NCI-H1417 (cell line): ENCODE measurements around the gene TMEM209.
"Not testable (repeated sequence)": the region's sequence is repeated elsewhere in the genome, so short reads cannot be mapped to it uniquely, and the experiment has no call there.

Experiments used
- DNase-seq, 3 experiments: peaks; one replicate each; lab custom pipeline; 2025; lab: John Stamatoyannopoulos, UW

Gene TMEM209

DNA sequence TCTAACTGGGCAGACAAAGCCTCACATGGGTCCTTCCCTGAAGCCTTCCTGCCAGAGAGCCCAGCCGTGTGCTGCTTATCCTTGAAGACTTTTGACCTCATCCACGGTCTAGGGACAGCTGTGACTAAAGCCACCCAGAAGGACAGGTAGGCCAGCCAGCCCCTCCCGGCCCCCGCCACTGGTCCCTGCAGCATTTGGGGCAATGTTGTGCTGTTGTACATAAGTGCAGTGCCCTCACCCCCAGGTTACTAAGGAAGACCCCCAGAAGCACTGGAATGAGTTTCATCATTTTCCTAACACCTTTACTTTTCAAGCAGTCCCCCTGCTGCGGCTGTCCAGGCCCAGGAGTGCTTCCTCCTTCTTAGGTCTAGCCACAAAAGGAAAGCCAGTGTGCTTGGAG lies 43.0 kb downstream of the TMEM209 start:
- no peak for DNase-seq

DNA sequence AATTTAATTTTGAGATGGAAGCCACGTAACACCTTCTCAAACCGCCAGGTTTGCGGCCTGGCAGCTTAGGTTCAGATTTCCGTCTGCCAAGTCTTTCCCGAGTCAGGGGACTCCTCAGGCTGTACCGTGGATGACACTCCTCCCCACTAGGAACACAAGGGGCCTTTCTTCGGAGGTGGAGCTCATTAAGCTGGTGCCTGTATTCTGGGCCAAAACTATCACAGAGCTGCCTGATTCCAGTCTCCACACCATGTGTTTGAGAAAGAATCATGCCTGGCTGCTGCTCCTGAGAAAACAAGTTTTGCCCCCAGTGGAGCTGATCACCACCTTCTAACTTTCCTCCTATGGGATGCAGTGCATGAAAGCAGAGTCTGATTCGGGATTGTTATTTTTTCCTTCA lies 44.8 kb downstream of the TMEM209 start:
- no peak for DNase-seq

DNA sequence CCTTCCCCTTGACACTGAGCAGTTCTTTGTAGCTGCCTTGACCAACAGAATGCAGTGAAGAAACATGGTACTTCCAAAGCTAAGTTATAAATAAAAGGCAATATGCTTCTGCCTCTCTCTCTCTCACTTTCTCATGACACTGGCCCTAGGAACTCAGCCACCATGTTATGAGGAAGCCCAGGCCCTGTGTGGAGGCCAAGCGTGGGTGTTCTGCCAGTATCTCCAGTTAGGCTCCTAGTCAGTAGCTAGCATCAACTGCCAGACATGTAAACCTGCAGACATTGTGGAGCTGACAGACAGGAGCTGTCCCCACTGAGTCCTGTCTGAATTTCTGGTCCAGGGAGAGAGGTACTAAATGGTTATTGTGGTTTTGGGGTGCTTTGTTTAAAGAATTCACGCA lies 45.2 kb downstream of the TMEM209 start:
- DNase-seq = no peak

DNA sequence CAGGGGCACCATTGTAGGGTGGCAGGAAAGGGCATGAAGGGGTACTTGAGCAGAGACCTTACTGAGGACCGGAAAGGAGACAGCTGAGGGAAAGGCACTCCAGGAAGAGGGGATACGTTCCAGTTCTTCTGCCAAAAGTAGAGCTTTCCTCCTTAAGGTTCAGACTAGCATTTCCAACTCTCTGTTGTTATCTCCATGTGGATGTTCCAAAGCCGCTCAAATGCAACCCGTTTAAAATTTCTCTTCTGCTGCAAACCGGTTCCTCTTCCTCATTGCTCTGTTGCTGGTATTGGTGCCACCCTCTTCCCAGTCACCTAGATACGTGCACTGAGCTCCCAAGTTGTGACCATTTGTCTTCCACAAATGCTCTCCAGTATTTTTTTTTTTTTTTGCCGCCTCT lies 47.5 kb downstream of the TMEM209 start:
- no peak for DNase-seq

DNA sequence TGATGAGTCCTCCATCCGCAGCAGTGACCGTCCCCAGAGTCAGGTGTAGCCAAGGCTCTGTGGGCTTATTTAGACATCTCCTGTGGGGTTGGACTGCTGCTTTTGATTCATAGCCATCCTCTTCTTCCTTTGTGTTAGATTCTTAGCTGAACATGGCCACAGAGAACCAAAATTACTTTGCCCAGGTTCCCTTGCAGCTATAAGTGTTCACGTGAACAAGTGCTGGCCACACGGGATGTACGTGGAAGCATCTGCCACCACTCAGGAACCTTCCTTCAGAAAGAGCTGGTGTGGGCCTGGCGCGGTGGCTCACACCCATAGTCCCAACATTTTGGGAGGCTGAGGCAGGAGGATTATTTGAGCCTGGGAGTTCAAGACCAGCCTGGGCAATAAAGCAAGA lies 49.1 kb downstream of the TMEM209 start:
- no peak for DNase-seq

DNA sequence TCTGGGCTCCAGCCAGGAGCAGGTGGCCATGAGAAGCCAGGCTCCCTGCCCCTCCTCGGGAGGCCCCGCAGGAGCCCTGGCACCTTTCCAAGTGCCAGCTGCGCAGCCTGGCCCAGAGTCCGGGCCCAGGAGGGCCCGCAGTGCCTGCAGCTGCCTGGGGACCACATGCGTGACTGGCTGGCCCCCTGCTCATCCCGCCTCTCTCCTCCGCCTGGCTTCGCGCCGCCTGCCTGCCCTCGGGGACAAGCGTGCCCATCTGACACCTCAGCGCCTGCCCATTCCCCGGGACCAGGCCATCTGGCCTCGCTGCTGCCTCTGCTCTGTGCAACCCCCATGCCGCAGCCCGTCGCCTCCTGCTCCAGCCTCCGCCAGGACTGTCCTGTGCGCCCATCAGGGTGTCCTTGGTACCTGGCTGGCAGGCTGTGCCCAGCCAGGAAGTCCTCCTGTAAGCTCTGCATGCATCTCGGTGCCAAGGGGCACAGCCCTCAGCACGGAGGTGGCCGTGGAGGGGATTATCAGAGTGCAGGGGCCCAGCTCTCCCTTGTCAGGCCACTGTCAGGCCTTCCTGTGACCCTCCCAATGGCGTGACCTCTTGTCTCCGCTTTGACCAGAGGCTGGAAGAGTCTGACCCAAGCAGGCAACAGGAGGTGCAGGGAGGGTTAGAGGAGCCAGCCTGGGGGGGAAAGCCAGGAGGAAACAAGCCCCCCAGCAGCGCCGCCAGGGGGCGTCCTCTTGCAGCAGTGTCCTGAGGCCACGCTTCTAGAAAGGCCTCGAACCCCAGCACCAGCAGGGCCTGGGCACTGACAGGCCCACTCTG lies 50.5 kb downstream of the TMEM209 start:
- DNase-seq = peak; percentile 18 to 97 (median 95)

DNA sequence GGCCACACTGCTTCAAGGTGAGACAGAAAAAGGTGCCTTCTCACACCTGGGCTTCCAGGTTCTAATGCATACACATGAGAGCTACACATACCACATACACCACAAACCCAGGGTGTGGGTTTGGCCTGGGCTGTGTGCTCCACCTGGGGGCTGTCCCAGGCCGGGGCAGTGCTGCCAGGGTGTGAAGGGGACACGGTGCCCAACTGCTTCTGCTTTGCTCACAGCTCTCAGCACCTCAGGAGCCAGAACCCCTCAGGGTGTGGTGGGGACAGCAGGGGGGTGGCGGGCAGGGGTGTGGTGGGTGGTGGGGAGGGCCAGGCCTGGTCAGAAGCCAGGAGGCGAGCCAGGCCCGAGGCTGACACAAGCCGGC lies 51.1 kb downstream of the TMEM209 start:
- no peak for DNase-seq

DNA sequence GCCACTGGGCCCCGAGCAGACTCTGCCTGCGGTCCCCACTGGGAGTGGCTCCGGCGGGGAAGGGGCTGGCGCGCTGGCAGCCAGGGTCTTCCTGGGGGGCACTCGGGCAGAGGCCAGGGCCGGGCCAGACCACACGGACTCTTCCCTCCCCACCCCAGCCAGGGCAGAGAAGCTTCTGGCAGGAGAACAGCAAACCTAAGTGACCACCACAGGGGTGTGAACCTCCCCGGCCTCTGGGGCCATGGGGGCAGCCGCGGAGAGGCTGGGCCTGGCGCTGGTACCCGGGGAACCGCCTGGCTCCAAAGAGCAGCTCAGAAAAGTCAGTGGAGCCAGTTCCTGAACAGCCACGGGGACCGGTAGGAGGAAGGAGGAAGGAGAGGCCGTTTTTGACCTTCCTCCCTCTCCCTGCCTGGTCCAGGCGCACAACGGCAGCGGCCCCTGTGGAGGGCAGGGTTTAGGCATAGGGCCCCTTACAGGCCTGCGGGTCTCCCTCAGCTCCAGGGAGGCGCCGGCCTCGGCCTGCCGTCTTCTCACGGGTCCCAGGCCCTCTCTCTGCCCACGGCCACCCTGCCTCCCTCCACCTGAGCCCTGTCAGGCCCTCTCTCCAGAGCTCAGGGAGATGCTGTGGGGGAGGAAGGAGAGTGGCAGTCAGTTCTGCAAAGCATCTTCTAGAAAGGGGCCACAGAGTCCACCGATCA lies 51.8 kb downstream of the TMEM209 start:
- DNase-seq = no peak

DNA sequence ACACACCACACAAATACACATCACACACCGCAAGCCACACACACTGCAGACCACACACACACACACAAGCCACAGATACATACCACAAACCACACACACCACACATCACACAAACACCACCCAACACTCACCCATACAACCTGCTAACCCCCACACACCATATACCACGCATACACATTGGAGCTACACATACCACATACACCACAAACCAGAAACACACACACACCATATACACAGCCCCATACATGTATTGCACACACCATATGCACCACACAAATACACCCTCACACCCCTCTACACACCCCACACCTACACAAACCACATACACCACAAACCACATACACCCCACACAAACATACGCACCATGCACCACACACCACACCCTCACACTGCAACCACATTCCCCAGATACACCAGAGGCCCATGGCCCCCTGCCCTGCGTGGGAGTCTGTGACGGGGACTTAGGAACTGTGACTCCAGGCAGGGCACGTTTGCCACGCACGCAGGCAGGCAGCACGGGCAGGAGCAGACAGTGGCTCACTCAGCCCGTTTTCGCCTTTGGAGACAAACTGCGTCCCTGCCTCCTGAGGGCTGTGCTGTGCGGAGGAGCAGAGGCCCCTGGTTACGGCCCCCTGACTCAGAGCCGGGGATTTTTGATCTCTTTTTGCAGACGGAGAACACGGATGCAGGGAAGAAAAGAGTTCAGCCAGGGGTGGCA lies 52.6 kb downstream of the TMEM209 start:
- no peak for DNase-seq

DNA sequence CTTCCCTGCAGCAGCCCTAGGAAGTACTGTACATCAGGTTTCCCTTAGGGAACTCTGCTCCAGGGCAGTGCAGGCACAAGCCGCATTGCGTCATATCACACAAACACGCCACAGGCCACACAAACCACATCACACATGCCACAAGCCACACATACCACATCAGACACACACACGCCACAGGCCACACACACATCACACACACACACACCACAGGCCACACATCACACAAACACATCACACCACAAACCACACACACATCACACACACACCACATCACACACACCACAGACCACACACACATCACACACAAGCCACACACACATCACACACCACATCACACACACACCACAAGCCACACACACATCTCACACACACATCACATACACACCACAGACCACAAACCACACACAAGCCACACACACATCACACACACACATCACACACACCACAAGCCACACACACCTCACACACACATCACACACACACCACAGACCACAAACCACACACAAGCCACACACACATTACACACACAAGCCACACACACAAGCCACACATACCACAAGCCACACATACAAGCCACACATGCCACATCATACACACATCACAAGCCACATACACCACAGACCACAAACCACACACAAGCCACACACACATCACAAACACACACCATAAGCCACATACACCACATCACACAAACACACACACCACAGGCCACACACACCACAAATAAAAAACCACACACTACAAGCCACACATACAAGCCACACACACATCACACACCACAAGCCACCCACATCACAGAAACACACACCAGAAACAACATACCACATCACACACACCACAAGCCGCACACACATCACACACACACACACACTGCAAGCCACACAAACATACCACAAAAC lies 53.4 kb downstream of the TMEM209 start:
- no peak for DNase-seq

DNA sequence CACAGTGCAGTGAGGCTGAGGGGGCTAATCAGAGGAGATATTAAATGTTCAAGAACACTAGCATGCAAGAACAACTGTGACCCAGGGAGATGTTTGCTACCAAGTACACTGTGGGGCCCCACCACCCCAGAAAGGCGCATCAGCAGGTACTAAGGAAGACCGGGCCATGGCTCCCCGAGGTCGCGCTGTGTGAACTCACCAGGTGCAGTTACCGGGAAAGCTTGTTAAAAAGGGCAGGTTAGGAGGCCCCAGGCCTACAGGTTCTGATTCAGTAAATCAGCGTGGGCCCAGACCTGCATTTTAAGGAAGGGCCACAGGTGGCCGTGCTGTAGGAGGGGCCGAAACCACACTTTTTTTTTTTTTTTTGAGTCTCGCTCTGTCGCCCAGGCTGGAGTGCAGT lies 54.6 kb downstream of the TMEM209 start:
- DNase-seq = no peak

DNA sequence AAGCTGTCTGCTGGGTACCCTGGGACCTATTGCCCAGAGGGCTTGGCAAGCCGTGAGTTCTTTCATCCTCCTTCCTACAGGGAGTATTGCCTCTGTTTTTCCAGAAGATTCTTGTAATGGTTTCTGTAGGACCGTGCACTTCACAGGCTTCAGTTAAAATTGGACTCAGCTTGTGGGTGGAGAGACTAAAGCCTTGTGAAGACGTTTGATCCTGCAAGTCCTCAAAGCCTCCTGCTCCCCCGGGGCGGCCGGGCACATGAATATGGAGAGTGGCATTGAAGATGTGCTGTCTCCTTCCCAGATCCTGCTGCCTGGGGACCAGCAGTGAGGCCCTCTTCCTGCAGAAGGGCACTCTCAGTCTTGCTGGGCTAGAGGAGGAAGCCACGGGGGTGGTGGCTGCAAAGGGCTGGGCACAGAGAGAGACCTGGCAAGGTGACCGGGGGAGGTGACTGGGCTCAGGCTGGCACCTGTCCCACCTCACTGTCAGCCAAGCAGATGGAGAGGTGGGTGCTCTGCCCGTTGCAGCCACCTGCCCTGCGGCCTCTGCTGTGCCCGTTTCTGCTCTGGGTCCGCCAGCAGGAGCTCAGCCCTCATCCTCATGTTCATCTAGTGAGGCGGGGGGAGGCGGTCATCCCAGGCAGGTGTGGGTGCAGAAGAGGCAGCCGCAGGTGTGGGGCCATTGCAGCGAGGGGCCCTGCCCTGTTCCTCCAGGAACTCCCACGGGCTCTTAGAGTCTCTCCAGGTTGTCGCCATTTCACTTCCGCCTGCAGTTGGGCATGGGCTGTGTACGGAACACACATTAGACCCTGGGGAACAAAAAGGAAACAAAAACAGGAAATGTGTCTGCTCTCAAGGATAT lies 55.7 kb downstream of the TMEM209 start:
- DNase-seq = peak; percentile 46 to 87 (median 78)

DNA sequence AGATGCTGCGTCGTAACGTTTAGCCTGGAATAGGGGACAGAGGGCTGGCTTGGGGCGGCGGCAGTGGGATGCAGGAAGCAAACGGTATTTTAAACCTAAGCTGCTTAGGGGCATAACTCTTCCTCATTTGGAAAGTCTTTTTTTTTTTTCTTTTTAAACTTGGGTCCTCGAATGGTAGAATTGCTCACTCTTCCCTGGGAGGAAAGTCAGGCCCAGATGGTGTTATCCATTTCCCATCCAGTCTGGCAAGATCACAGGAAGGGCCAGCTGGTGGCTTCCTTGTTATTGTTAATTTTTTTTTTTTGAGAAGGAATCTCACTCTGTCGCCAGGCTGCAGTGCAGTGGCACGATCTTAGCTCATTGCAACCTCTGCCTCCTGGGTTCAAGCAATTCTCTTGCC lies 56.6 kb downstream of the TMEM209 start:
- DNase-seq = no peak

DNA sequence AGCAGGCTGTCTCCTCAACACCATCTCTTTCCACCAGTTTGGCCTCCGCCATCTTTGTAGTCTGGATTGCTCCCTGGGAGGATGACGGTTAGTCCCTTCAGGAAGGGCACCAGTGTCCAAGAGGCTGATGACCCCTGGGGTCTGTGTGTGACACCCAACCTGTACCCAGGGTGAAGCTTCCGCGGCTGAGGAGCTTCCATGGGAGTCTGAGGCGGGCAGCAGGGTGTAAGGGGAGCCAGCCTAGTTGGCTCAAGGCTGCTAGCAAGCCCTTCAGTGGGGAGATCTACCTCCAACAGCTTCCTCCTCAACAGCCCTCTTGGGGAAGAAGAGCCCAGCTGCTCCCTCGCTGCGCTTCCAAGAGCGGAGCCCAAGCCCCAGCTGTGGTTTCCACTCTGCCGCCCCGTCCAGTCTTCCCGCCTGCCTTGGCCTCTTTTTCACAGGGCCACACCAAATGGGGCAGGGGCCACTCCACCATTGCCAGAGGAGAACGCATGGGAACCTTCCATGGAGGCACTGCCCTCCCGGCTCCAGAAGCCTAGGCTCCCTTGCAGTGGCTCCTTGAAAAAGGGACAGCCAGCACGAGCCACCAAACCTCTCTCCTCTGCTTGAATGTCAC lies 57.4 kb downstream of the TMEM209 start:
- DNase-seq = no peak

DNA sequence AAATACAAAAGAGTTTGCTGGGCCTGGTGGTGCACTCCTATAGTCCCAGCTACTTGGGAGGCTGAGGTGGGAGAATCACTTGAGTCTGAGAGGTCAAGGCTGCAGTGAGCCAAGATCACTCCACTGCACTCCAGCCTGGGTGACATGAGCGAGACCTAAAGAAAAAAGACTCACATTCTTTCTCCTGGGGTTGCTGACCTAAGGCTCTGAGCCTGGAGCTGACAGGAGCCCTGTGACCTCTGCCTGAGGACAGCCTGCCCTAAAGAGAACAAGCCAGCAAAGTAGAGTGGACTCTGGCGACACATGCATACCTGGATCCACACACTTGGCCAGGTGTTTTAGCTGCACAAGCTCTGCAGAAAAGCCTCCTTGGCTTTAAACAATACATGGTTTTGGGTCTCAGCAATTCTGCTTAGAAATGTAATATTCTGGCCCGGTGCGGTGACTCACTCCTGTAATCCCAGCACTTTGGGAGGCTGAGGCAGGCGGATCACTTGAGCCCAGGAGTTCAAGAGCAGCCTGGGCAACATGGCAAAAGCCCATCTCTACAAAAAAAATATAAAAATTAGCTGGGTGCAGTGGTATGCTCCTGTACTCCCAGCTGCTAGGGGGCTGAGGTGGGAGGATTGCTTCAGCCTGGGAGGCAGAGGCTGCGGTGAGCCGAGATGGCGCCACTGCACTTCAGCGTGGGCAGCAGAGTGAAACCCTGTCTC lies 58.4 kb downstream of the TMEM209 start:
- DNase-seq = no peak

DNA sequence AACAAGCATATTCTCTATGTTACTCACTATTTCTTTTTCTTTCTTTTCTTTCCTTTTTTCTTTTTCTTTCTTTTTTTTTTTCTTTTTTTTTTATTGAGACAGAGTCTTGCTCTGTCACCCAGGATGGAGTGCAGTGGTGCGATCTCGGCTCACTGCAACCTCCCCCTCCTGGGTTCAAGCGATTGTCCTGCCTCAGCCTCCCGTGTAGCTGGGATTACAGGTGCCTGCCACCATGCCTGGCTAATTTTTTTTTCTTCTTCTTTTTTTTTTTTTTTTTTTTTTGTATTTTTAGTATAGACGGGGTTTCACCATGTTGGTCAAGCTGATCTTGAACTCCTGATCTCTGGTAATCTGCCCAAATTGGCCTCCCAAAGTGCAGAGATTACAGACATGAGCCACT lies 59.1 kb downstream of the TMEM209 start:
- DNase-seq = not testable (repeated sequence)

DNA sequence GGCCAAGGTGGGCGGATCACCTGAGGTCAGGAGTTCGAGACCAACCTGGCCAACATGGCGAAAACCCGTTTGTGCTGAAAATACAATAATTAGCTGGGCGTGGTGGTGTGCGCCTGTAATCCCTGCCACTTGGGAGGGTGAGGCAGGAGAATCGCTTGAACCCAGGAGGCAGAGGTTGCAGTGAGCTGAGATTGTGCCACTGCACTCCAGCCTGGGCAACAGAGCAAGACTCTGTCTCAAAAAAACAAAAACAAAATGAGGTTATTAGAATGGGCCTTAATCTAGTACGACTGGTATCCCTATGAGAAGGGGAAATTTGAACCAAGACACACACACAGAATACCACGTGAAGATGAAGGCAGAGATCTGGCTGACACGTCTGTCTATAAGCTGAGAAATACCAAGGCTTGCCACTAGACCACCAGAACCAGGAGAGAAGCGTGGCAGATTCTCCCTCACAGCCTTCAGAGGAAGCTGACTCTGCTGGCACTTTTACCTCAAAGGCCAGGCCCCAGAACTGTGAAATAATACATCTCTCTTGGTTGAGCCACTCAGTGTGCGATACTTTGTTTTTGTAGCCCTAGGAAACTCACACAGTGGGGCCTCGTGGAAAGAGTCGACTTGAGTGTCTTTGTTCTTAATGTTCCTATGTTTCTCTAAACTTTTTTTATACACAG lies 59.6 kb downstream of the TMEM209 start:
- no peak for DNase-seq

DNA sequence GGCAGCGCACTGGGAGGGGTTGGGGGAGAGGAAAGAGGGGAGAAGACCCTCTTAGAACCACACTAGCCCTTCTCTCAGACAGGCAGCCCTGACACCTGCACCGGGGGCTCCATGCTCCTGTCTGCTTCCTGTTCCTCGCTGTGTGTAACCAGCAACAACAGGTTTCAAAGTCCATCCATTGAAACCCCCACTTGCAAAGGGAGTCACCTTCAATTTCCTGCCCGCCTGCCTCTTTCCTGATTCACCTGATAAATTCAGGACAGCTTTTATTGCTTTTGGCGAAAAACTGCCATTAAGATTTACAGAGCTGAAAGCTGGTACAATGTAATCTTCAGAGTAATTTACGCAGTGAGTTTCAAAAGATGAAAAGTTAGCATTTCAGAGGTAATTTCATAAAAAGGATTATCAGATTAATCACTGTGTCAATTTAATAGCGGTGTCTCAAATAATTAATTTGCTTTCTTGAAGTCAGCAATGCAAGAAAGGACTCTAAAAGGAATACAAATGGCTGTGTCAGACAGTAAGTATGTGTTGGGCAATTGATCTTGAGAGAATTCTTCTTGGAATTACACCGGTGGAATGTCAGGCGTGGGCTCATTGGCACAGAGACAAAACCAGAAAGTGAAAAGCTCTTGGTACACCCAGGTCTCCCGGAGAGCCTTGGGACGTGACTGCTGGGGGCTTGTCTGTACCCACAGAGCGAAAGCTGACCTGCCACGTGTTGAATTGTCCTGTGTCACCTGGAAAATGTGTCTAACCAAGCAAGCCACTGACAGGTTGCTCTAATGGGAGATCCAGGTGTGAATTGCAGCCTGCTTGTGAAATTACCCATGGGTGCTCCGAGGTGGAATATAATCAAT lies 60.7 kb downstream of the TMEM209 start:
- DNase-seq = peak in 2 of 3 experiments; percentile 60 to 82
